WTC11 (cell line): Measurements from ENCODE around the gene HFE.

Source experiments
- CBFB ChIP-seq: sonication (generic); formaldehyde crosslinking; IDR thresholded peaks from 2 replicates; pipeline ENCODE4 v1.8.1; 2022; ENCODE audit warnings: mild to moderate bottlenecking, low read depth, missing genetic modification reagents
- MXD4 ChIP-seq: fragments of 250-450 bp; sonication (Bioruptor Pico); IDR thresholded peaks from 2 replicates; pipeline ENCODE4 v1.8.0; 2021; ENCODE audit warnings: mild to moderate bottlenecking, moderate library complexity, borderline replicate concordance
- NR2C2 ChIP-seq: sonication (generic); formaldehyde crosslinking; IDR thresholded peaks from 2 replicates; pipeline ENCODE4 v1.8.0; 2022; ENCODE audit warnings: mild to moderate bottlenecking, missing genetic modification reagents
- ZNF138 ChIP-seq: sonication (generic); formaldehyde crosslinking; conservative IDR thresholded peaks from 2 replicates; pipeline ENCODE4 v1.8.1; 2022; ENCODE audit warnings: mild to moderate bottlenecking, moderate library complexity, missing genetic modification reagents
- TF ChIP-seq, protein P1 (sequence below): sonication (generic); formaldehyde crosslinking; IDR thresholded peaks from 2 replicates; pipeline ENCODE4 v1.8.1; 2023; ENCODE audit warnings: mild to moderate bottlenecking, missing genetic modification reagents
- TF ChIP-seq, protein P2 (sequence below): fragments of 200-600 bp; IDR thresholded peaks from 2 replicates; pipeline ENCODE4 v1.8.0; 2022; ENCODE audit warnings: antibody characterized with exemption
- TF ChIP-seq, protein P3 (sequence below): sonication (generic); formaldehyde crosslinking; IDR thresholded peaks from 2 replicates; pipeline ENCODE4 v1.8.1; 2022; ENCODE audit warnings: low read depth, missing genetic modification reagents, borderline replicate concordance

DNA sequence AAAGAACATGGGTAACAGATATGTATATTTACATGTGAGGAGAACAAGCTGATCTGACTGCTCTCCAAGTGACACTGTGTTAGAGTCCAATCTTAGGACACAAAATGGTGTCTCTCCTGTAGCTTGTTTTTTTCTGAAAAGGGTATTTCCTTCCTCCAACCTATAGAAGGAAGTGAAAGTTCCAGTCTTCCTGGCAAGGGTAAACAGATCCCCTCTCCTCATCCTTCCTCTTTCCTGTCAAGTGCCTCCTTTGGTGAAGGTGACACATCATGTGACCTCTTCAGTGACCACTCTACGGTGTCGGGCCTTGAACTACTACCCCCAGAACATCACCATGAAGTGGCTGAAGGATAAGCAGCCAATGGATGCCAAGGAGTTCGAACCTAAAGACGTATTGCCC is 5.2 kb downstream of the HFE start:
- TF ChIP-seq NR2C2, result no peak
- TF ChIP-seq, protein P1, sequence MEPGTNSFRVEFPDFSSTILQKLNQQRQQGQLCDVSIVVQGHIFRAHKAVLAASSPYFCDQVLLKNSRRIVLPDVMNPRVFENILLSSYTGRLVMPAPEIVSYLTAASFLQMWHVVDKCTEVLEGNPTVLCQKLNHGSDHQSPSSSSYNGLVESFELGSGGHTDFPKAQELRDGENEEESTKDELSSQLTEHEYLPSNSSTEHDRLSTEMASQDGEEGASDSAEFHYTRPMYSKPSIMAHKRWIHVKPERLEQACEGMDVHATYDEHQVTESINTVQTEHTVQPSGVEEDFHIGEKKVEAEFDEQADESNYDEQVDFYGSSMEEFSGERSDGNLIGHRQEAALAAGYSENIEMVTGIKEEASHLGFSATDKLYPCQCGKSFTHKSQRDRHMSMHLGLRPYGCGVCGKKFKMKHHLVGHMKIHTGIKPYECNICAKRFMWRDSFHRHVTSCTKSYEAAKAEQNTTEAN (CRISPR knock-in tag), result no peak
- TF ChIP-seq ZNF138 (CRISPR knock-in tag), result no peak
- TF ChIP-seq, protein P2, sequence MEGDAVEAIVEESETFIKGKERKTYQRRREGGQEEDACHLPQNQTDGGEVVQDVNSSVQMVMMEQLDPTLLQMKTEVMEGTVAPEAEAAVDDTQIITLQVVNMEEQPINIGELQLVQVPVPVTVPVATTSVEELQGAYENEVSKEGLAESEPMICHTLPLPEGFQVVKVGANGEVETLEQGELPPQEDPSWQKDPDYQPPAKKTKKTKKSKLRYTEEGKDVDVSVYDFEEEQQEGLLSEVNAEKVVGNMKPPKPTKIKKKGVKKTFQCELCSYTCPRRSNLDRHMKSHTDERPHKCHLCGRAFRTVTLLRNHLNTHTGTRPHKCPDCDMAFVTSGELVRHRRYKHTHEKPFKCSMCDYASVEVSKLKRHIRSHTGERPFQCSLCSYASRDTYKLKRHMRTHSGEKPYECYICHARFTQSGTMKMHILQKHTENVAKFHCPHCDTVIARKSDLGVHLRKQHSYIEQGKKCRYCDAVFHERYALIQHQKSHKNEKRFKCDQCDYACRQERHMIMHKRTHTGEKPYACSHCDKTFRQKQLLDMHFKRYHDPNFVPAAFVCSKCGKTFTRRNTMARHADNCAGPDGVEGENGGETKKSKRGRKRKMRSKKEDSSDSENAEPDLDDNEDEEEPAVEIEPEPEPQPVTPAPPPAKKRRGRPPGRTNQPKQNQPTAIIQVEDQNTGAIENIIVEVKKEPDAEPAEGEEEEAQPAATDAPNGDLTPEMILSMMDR, result no peak
- no peak for TF ChIP-seq MXD4 (CRISPR knock-in tag)
- TF ChIP-seq CBFB (CRISPR knock-in tag), result no peak
- TF ChIP-seq, protein P3, sequence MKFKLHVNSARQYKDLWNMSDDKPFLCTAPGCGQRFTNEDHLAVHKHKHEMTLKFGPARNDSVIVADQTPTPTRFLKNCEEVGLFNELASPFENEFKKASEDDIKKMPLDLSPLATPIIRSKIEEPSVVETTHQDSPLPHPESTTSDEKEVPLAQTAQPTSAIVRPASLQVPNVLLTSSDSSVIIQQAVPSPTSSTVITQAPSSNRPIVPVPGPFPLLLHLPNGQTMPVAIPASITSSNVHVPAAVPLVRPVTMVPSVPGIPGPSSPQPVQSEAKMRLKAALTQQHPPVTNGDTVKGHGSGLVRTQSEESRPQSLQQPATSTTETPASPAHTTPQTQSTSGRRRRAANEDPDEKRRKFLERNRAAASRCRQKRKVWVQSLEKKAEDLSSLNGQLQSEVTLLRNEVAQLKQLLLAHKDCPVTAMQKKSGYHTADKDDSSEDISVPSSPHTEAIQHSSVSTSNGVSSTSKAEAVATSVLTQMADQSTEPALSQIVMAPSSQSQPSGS (CRISPR knock-in tag), result no peak
